ENCODE data around the gene IFNA13.

- TF ChIP-seq POLR2A (IDR thresholded peaks at IDR 0.05) (no peak), CTCF (IDR thresholded peaks at IDR 0.05) (no peak)
These were observed 44.2 kb upstream of the IFNA13 start for GRCh38 chr9:21412107-21412506.

All from testis (tissue), 2 donors.